ENCODE data around the gene UBA6.
"Not testable (repeated sequence)": the region's sequence is repeated elsewhere in the genome, so short reads cannot be mapped to it uniquely, and the experiment has no call there.

Gene UBA6

DNA sequence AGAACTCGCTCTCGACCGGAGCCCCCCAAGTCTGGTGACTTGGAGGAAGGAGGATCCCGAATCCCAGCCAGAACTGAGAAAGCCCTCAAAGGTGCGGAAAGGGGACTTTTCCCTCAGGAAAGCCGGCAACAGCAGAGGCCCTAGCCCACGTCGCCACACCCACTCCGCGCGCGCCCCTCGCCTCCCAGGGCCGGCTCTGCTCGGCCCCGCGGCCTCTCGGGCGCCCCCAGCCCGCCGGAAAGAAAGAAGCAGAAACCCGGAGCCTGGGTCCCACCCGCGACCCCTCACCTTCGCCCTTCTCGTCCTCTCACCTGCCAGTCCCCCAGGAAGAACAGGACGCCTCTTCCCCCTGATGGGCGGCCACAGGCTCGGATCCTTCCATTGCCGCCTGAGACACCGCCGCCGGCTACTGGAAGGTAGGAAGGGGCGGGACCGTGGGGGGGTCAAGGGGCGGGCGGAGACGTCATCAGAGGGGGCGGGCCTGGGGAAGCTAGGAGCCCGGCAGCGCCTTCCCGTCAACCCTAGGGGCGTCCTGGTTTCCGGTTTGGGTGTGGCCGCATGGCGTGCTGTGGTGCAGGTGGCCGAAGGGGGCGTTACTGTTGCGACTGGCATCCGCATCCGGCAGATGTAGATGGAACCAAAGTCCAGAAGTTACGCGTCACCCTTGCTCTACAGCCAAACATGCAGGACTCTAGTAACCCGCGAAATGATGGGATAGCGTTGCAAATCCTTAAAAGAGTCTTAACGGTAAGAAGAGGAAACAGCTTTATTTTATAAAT, at the start of gene UBA6:
TSS of gene UBA6 (minus strand) at position 418 of the 779 bp plus-strand sequence. CDS start at position 382, 36 bp downstream.
- DNase-seq (ENCODE audit: low spot score) = peak; percentile 95

DNA sequence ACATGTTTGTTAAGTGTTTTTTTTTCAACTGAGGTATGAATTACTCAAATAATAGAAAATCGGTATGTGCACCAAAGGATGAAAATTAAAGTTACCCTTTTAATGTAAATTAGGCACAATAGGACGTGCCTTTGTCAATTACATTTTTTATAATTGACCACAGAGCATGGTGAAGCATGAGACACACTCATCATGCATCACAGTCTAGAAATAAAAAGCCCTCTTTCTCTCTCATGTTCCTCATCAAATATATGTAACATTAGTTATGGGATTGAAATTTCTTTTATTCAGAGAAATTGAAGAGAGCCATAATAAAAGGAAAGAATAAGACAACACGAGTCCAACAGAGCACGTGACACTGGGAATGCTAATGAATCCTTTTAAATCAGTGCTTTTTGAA, 49.7 kb upstream of the UBA6 start:
- no peak for DNase-seq (ENCODE audit: low spot score)

DNA sequence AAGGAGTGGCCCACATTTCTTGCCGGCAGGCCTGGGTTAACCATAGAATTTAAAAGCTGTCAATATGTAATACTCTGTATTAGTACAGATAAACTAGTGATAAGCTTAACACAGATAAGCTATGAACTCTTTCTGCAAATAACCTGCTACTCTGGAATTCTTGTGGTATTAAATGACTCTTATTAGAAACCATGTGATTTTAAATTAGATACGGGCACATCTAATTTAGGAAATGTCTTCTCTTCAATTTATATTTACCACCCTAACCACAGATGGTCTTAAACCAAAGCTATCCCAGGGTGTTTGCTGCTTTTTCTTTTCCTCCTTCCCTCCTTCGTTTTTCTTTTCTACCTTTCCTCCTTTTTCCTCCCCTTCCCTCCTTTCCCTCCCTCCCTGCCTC, 48.3 kb upstream of the UBA6 start:
- DNase-seq (ENCODE audit: low spot score) = no peak

DNA sequence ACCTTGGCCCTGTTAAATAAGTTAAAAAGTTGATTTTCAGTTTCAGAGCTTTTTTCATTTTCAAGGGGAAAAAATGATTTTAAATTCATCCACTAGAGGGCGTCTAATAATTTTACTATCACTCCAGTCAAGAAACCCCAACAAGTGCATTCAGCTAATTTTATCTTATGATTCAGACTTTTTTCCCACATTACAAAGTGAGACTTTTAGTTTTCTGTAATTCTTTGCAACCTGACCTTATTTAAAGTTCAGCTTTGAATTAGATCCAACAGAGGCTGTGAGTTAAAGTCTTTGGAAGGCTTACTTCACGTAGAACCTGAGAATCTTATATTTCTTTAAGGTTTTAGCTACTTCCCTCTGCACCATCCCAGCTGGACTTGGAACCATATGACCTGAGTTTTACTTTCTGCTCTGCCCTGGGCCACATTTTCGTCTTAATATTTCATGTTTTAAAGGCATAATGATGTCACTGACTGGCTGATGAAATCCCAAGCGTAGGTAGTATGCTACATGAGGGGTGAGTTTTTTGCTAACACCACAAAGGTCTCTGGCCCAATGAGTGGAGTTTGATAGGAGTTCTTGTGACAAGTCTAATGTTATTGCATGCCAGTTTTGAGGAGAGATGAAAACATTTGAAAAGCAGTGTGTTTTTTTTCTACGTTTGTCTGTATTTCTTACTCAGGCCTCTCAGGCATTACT, 46.0 kb upstream of the UBA6 start:
- DNase-seq (ENCODE audit: low spot score) = peak; percentile 69

DNA sequence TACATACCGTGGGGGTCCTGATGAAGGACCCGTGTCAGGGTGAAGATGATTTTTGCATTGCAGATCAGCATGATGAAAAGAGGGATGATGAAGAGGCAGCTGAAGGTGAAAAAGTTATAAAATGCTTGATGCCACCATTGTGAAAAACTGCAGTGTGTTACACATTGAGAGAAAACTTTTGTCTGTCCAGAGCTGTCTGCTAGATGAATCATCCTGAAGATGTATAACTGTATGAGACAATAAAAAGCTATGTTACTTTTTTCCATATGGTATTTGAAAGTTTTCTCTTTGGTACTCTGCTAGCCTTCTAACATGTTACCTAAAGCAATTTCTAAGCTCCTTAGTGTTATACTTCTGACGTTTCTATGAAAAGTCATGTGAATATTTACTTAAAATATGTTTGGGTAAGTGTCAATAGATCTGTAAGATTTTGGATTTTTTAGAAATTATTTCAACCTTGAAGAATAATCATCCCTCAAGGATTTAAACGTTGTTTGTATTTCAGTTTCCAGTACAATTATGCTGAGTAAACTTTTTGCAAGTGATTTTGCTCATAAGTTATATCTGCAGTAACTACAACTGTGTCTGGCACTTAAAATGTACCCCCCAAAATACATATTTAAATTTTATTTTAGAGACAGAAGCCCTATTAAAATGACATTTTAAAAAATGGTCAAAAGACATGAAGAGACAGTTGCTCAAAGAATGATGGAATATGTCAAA, 43.8 kb upstream of the UBA6 start:
- DNase-seq (ENCODE audit: low spot score) = no peak

DNA sequence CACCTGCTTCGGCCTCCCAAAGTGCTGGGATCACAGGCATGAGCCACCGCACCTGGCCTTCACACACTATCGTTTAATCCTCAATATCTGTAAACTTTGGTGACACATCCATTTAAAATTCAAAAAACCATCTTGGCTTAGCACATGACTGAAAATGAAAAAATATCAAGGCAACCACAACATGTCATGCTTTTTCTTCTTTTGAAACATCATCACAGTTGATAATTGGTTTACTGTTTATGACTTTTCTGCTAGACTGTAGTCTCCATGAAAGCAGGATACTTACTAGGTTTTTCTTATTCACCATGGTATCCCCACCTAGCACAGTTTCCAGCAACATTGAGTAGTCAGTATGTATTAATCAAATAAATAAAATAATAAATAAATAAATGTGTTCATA, 42.2 kb upstream of the UBA6 start:
- DNase-seq (ENCODE audit: low spot score) = no peak

DNA sequence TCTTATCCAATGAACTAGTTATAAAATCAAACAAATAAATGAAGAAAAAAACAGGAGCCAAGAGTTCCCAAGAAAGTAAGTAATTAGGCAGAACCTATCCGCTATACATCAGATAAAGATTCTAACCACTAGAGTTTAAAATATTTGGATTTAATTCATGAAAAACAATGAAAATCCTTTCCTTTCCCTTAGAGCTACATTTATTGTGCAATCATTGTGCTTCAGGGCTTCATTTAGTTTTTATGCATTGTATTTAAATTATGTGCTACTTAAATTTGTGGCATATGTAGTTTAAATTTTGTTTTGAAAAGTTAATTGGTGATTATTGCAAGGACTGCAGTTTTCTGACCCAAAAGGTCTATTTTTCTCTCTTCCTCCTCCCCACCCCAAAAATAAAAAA, 35.3 kb upstream of the UBA6 start:
- DNase-seq (ENCODE audit: low spot score) = no peak

DNA sequence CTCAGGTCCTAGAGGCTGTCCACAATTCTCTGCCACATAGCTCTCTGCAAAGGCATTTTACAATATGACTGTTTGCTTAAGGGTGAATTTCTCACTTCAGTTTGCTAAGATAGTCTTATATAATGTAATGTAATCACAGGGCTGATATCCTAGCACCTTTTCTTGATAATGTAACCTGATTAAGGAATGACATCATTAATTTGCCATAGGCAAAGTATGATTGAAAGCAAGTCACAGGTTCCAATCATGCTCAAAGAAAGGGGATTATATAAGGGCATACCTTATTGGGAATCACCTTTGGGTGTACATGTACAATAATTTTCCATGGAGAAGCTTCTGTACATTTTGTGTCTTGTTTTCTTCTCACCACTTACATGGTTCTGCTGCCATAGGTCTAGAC, 34.4 kb upstream of the UBA6 start:
- no peak for DNase-seq (ENCODE audit: low spot score)

DNA sequence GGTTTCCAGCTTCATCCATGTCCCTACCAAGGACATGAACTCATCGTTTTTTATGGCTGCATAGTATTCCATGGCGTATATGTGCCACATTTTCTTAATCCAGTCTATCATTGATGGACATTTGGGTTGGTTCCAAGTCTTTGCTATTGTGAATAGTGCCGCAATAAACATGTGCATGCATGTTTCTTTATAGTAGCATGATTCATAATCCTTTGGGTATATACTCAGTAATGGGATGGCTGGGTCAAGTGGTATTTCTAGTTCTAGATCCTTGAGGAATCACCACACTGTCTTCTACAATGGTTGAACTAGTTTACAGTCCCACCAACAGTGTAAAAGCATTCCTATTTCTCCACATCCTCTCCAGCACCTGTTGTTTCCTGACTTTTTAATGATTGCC, 29.6 kb upstream of the UBA6 start:
- DNase-seq (ENCODE audit: low spot score) = not testable (repeated sequence)

DNA sequence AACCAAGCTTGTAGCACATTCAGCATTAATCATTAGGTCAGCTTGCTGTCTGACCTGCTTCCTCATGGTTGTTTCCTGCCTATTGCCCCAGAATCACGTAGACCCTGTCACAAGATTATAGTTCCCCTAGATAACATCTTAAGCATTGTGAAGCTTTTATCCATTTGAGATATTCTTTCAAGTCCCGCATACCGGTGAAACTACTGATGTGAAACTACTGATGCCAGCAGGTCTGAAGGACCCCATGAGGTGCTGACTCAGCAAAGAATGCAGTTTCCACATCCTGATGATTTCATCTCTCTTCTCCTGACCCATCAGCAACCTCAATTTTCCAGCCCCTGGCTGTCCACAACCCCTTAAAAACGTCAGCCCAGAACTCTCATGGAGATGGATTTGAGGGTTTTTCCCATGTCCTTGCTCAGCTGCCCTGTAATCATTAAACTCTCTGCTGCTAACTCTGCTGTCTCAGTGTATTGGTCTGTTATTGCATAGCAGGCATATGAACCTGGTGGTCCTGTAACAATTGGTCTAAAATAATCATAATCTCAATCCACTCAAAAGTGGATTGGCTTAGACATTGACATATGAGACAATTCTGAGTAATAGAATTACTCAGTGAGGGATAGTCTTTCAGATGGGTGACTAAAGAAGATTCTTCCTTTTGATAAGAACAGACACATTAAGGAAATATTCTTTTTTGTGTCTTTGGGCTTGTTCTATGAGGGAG, 26.3 kb upstream of the UBA6 start:
- no peak for DNase-seq (ENCODE audit: low spot score)

DNA sequence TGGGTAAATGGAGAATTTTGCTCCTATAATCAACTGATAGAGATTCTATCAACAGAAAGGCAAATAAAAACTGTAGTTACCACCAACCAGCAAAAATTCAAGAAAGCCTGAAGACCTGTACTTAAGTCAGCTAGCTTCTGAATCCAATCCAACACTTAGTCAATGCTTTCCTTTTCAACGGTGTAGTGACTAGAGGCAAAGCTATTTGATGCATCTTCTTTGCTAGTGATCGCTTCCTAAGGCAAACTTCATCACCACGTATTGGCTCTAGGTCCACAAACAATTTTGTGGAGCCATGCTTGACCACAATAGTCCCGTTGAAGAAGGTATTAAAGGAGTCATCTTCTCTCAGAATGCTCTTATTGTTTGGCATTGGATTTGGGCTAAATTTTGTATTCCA, 25.0 kb upstream of the UBA6 start:
- DNase-seq (ENCODE audit: low spot score) = no peak

DNA sequence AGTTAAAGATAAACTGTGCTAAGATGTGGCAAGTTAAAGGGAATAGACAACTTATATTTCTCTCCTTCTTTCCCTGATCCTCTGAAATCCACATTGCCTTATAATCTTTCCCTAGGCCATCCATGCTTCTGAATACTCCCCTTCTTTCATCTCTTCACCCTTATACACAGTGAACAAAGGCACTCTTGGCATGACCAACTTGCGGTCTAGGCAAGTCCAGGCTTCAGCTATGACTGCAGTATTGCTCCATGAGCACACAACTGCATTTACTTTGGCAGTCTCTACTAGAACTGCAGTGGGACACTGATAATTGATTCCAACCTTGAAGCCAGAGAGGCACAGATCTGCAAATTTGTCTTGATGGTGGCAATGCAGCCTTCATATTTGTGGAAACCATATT, 24.2 kb upstream of the UBA6 start:
- no peak for DNase-seq (ENCODE audit: low spot score)

DNA sequence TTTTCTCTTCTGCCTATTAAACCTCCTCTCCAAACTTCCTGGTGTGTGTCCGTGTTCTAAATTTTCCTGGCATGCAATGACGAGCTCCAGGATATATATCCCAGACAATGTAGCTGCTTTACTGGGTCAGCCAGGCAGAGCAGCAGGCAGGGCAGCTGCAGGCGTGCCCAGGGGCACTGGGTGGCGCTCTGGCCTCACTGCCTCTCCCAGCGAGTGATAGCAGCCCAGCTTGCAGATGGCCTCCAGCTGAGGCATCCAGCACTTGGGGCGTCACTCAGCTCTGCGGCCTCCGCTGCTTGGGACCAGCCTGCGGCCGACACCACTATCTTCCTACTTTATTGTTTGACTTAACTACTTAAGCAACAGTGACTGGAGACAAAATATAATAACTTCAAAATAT, 23.0 kb upstream of the UBA6 start:
- DNase-seq (ENCODE audit: low spot score) = no peak

DNA sequence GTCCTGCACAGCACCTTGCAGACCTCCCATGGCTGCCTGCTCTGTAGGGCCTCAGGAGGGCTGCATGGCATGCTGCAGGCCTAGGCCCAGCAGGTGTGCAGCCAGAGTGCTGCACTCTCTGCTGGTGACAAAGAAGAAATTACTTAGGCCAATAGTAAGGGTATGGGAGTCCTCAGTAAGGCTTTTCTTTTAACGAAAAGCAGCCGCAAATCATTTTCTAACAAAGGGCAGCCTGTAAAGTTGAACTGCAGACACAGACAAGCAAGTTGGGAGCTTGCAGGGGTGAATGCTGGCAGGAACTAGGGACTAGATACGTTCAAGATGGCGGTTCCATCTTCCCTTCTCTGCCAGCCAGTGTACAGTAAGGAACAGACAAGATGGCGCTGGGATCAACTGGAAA, 22.4 kb upstream of the UBA6 start:
- no peak for DNase-seq (ENCODE audit: low spot score)

DNA sequence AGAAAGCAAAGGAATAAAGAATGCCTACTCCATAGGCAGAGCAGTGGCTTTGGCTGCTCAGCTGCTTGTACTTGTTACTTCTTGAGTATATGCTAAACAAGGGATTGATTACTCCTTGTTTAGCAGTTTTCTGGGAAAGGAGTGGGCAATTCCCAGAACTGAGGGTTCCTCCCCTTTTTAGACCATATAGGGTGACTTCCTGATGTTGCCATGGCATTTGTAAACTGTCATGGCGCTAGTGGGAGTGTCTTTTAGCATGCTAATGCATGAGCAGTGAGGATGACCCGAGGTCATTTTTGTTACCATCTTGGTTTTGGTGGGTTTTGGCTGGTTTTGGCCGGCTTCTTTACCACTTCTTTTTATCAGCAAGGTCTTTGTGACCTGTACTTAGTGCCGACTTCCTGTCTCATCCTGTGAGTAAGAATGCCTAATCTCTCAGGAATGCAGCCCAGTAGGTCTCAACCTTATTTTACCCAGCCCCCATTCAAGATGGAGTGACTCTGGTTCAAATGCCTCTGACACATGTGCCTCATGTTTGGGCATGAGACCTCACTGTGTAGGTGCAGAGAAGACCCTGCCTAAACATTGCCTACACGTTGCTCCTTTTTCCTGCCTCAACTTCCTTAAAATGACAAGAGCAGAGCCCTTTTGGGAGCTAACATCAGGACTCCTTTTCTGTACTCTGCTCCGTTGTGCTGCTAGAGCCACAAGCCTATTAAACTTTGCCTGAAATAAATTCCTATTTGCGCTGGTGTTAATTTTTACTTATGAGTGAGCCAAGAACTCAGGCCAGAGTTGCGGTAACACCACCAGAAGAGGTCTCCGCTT, 21.0 kb upstream of the UBA6 start:
- peak; percentile 20 for DNase-seq (ENCODE audit: low spot score)

DNA sequence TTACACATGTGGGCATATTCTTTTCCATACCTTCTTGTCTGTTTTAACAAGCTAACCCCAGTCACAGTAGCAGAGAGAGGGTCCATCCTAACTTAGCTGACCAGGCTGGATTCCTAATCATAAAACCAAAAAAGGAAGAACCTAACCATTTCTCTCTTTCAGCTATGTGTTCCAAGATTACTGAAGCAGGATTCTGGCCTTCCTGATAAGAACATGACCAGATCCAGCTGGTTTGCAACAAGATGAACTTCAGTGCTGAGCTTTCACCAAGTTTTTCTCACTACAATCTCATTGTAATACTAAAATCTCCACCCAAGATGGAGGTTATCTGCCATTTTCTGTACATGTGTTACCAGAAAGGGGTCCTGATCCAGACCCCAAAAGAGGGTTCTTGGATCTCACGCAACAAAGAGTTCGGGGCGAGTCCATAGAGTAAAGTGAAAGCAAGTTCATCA, 20.4 kb upstream of the UBA6 start:
- DNase-seq (ENCODE audit: low spot score) = no peak

DNA sequence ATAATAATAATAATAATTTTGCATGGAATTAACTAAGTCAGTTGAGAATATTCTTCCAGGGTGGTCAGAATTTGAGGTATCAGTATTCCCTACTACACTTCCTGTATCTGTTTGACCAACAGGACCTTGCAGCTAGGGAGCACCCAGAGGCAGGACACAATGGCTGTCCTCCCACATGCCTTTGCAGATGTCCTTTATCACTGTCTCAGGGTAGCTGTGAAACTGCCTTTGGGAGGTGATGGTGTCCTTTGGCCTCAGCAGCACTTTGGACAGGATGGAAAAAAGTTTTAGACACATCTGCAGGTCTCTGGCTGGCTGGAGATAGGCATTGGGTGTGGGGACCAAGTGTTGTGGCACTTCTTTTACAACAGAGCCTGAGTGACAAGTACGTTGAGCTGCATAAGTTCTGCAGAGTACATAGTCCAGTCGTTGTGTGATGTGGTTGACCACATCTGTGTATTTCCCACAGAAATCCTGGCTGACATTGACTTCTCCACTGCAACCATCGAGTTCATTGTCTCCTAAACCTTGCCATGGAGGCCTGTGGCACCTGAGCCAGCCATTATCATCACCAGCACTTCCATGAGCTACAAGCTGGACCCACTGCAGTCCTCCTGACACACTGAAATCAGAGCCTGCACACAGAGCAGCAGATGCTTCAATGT, 19.1 kb upstream of the UBA6 start:
- no peak for DNase-seq (ENCODE audit: low spot score)

DNA sequence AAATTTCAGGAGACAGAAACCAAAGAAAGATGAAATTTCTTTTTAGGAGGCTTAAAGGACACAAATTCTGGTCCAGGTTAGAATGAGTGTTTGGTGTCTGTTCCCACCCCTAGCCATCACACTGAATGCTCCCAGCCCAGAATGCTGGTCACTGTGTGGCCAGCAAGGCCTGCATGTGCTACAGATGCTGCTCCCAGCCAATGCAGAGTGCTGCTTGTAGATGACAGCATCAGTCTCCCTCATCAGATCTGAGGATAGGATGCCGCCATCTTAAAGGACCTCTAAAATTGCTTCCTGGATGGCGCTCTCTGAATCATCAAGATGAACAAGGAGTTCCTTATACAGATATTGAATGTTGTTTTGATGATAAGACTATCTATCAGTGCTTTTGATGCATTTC, 17.9 kb upstream of the UBA6 start:
- DNase-seq (ENCODE audit: low spot score) = no peak

DNA sequence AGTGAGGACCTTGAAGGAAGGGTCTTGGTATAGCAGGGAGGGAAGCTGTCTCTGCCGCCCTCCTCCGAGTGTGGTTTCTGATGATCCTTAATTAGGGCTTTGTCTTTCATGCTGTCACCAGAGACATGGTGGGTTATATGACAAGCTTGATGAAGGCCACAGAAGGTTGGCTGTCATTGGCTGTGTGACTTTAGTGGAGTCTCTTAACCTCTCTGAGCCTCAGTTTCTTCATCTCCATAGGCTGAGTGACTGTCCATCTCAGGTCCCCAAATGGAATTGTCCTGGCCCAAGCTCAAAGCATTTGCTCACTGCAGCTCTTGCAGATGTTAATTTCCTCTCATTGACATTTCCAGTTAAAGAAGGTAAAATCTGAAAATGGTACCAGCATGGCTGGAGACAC, 16.6 kb upstream of the UBA6 start:
- no peak for DNase-seq (ENCODE audit: low spot score)

DNA sequence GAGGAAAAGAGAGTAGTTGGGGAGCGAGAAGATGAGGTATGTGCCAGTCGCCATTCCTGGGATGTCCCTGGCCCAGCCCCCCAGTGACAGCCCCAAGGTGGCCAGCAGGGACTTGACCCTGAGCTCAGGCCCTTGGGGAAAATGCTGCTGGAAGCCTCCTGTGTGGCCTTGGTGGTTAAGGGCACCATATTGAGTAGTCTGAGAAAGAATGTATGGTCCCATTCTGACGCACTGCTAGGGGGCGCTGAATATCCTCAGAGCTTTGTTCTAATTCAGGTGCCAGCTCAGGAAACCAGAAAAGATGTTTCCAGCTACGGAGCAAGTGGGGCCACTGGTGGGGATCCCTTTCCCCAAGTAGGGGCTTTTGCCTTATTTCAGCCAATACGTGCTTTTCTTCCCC, 14.0 kb upstream of the UBA6 start:
- no peak for DNase-seq (ENCODE audit: low spot score)

DNA sequence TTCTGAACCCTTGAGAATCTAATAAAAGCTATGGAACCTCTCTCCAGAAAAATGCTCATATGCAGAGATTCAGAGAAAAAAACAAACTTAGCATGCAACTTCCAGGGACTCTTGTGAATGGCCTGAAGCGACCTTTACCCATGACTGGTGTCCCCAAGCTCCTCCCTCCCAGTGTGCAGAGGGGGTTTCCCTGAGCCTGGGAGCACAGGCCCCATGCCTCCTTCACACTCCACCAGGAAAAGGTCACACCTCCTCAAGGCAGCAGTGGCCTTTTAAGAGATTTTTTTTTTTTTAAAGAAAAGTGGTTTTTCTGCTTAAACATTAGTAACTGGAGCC, 13.3 kb upstream of the UBA6 start:
- no peak for DNase-seq (ENCODE audit: low spot score)
